SIG-M5 (cell line): ENCODE data around the gene EDC3.
"Not testable (repeated sequence)": the region's sequence is repeated elsewhere in the genome, so short reads cannot be mapped to it uniquely, and the experiment has no call there.

Source experiments
- DNase-seq: peaks from one replicate; lab custom pipeline; 2025; lab: John Stamatoyannopoulos, UW

Gene EDC3

GRCh38 chr15:74609938-74610301 is 85.9 kb downstream of the EDC3 start:
- DNase-seq, result no peak

GRCh38 chr15:74608786-74609185 is 87.0 kb downstream of the EDC3 start:
- DNase-seq, result no peak

DNA sequence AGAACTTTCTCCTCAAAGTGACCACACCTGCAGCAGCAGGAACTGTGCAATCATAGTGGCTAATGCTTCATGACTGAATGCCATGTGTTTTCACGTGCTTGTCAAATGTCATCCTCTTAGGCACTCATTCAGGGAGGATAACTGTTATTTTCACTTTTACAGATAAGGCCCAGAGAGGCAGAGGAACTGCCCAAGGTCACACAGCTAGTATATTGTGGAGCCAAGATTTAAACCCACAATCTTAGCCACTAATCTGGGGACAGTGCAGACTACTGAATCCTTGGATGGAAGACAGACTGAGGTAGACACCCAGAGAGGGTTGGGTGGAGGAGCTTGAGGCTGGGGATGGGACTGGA is 90.1 kb downstream of the EDC3 start:
- DNase-seq, result no peak

DNA sequence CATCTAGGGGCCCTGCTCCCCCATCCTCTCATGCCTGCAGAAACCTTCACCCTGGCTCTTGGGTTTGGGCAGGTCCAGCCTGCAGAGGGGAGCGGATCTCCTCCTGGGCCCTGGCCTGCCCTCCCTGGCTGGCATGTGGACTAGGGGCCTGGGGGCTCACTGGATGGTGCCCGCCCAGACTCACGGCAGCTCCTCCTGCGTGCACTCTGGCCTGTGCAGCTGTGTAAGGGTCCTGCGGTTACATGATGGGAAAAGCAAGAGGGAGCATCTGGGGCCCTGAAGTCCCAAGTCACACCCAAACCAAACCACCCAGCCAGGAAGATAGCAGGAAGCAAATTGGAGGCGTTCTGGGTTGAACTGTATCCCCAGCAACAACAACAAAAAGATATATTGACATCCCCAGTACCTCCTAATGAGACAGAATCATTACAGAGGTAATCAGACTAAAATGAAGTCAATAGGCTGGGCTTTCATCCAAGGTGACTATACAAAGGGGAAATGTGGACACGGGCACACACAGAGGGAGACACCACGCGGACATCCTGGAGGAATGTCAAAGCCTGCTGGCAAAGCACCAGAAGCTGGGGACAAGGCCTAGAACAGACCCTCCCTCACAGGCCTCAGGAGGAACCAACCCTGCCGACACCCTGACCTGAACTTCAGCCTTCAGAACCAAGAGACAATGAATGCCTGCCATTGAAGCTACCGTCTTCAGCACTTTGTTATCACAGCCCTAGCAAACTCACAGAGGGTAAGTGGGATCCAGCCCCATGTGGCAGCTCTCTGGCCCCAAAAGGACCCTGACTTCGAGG is 90.6 kb downstream of the EDC3 start:
- no peak for DNase-seq

GRCh38 chr15:74603789-74604705 is 91.8 kb downstream of the EDC3 start:
- no peak for DNase-seq

DNA sequence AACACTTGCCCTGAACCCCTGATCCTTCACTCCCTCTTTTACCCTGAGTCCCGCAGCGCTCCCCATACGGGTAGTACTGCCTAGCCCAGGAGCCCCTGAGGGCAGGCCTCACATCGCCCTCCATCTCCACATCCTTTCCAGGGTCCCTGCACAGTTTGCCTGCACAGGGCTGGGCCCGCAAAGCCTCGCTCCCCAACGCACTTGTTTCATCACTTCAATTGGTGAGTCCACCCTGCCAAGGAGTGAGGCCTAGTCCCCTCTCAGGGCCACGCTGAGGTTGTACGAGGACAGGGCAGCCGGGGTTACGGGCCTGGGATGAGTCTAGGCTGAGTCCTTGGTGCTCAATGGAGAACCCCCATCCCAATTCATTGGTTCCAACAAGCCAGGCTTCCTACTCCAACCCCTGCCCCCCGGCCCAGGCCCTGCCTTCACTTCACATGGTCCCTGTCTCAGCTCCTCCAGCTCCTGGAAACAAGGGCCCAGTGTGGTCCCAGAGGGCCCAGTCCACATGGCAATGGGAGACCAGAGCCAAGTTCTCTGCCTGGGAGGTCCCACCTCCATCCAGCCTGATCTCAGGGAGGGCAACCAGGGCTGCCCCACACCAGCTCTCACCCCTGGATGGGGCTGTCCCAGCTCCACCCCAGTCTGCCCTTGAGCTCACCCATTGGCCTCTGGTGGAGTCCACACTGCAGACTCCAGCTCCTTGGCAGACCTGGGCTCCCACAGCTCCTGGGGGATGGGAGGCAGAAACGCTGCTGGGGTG is 92.6 kb downstream of the EDC3 start:
- no peak for DNase-seq

DNA sequence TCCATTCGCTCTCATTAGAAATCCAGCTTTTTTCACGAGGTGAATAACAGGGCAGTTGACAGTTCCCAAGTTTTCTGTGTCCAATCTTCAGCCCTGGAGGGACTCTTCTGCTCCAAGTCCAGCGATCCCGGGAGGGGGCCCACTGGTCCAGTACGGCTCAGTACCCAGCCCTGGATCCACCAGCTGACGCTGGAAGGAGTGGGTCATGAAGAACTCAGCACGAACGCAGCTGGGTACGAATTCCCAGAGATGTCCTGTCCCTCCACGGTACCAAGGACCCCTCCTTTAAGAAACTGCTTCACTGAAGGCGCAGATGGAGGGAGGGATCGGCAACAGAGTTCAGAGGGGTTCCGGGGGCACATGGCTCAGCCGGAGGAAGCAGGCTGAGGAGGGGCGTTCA is 96.7 kb downstream of the EDC3 start:
- DNase-seq, result no peak

DNA sequence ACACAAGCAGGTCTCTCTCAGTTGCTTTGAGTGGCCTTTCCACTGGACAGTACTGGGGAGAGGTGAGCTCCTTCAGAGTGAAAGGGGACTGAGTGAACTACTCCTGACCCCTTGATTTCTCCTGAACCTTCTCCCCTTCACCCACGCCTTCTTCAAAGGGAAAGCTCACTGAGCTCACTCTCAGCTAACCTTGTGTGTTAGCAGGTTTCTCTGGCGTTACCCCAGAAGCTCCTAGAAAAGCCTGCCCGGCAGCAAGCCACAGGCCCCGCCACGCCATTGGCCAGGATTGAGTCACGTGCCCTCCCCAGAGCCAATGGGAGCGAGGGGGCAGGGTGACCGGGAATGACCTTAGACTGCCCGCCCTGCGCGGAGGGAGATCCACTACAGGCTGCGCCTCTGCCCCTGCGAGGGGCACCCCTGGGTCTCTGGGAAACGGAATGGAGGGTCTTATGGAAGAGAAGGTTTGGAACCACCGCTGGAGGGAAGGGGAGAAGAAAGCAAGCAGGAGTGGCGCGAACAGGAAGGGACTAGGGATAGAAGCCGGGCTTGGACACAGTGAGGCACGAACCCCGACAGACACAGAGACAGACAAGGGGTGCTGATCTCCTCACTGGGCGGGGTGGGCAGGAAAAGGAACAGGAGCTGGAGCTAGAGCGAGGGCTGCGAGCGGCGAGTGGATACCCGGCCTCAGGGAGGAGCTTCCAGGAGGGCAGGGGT is 97.5 kb downstream of the EDC3 start:
- no peak for DNase-seq

- DNase-seq, result not testable (repeated sequence)
These were observed 98.6 kb downstream of the EDC3 start for GRCh38 chr15:74597146-74597705.

GRCh38 chr15:74596736-74597135 is 99.1 kb downstream of the EDC3 start:
- DNase-seq, result not testable (repeated sequence)

- no peak for DNase-seq
These were observed 100.6 kb downstream of the EDC3 start for GRCh38 chr15:74595271-74595670.

DNA sequence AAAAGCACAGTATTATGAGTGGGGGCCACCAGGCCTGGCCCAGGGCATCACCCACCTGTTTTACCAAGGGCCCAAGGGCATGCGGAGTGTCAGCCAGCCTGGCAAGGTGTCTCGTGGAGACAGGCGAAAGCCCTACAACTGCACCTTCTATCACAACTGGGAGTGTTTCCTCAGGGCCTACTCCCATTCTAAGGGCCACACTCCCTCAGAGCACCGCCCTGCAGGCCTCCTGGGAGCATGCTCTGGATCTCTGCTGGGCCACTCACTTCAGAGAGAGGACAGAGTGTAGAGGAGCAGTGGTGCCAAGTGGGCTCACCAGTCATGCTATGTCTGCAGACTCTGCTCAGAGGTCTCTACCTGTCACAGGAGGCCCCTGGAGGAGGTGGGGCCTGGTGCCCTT is 101.4 kb downstream of the EDC3 start:
- DNase-seq, result no peak

DNA sequence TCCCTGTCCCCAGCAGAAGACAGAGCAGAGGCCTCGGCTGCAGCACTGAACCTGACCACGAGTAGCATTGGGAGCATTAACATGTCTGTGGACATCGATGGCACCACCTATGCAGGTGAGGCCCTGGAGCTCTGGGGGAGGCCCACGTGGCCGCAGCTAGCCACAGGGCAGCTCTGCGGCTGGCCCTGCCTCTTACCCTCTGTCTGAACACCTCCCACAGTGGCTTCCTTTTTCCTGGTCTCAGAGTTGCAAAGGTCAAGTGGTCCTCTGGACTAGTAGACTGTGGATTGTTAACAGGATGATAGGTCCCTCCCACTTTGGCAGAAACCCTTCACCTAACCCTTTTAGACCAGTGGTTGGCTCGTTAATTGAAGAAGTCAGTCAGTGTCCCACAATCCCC is 102.7 kb downstream of the EDC3 start:
- no peak for DNase-seq

GRCh38 chr15:74592222-74592621 is 103.6 kb downstream of the EDC3 start:
- no peak for DNase-seq

DNA sequence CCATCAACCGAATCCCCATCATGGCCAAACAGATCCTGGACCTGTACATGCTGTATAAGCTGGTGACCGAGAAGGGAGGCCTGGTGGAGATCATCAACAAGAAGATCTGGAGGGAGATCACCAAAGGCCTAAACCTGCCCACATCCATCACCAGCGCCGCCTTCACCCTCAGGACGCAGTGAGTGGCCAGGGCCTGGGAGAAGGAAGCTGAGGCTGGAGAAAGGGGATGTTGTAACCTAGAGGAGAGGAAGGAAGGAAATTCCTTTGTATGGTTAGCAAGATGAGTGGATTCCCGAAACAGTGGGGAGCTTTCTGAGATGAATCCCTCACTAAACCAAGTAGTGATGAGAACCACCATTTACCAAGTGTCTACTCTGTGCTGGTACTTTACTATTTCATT is 106.0 kb downstream of the EDC3 start:
- DNase-seq, result no peak

GRCh38 chr15:74585857-74586256 is 110.0 kb downstream of the EDC3 start:
- no peak for DNase-seq

DNA sequence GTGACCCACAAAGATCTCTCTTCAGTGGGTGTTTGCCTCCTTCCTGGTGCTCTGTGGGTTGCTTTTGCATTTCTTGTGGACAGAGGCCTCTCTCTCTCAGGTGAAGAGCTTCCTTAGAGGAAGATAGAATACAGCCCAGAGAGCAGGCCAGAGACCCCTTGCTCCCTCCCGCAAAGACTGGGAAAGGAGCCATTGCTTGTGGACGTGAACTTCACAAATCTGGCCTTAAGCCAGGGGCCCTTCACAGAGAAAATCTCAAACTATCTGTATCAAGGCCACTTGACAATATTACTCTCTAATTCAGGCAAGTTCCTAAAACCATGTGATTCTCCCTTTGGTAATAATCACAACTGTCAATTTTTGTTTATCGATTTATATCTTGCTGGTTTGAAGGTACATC is 110.6 kb downstream of the EDC3 start:
- DNase-seq, result no peak

- no peak for DNase-seq
These were observed 111.0 kb downstream of the EDC3 start for GRCh38 chr15:74584779-74585178.

DNA sequence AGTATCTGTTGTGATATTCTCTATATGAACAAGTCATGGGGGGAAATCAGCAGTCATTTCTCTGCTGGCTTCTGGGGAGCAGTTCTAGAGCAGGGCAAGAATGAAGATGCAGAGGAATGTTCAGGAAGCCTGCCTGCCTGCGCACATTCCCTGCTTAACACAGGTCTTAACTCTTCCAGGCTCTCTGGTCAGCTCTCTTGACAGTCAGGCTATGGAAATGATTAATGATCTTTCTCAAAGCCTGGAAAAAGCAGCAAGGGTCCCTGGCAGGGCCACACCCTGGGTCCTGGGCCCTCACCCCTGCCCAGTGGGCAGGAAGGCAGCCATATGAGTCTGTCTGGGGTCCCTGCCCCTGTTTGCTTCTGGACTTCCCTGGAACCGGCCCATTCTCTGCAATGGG is 111.6 kb downstream of the EDC3 start:
- no peak for DNase-seq
